Right lobe of liver (tissue), 4 donors: ENCODE measurements around the gene RBM19.

Experiments
- CTCF ChIP-seq, 4 donors: fragments of 200-600 bp in 3 of 4; fragments of 450-650 bp in 1 of 4; IDR thresholded peaks; one replicate each; pipeline versions ENCODE4 v1.5.1 to v1.8.0; 2016 to 2022; ENCODE audit warnings: antibody characterized with exemption in 4 of 4, mild to moderate bottlenecking in 2 of 4
- POLR2A ChIP-seq: fragments of 450-650 bp; IDR thresholded peaks from one replicate; pipeline ENCODE4 v1.6.1; 2017; ENCODE audit warnings: antibody characterized with exemption, mild to moderate bottlenecking
- donor health status: DM: no; HTN: no; CAD: no.
- donor health status: DM: no; HTN: no; CAD: no.
- donor health status: DM: no; HTN: yes; CAD: no.

GRCh38 chr12:113815031-113815430 is 151.1 kb downstream of the RBM19 start:
- TF ChIP-seq CTCF (IDR thresholded peaks at IDR 0.05) (no peak), POLR2A (no peak)
